ENCODE data around the gene CDK5RAP2. TPM values are rescaled to one million over a fixed set of nuclear protein-coding genes. Genes with fewer than 3 reads are reported as not detected.
A peak's percentile ranks its signal among the peaks of the same experiment; 100 is the strongest.
"Not testable (repeated sequence)": the region's sequence is repeated elsewhere in the genome, so short reads cannot be mapped to it uniquely, and the experiment has no call there.

Gene CDK5RAP2
- total RNA-seq, 4 donors from 2014 or later, result 57.4 to 86.3 (median 70.3) TPM

DNA sequence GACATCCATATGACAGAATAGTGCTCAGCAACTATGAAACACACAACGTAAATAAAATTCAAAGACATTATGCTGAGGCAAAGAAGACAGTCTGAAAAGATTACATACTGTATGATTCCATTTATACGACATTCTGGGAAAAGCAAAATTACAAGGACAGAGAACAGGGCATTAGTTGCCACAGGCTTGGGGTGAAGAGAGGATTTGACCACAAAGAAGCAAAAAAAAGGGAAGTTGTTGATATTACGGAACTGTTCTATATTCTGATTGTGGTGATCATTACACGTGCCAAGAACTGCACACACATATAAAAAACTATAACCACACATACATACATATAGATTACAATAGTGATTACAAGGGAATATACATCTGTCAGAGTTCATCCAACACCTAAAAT lies 24.1 kb downstream of the CDK5RAP2 start:
- H3K4me3 ChIP-seq, result no peak overlapping the region
- no peak for ATAC-seq

DNA sequence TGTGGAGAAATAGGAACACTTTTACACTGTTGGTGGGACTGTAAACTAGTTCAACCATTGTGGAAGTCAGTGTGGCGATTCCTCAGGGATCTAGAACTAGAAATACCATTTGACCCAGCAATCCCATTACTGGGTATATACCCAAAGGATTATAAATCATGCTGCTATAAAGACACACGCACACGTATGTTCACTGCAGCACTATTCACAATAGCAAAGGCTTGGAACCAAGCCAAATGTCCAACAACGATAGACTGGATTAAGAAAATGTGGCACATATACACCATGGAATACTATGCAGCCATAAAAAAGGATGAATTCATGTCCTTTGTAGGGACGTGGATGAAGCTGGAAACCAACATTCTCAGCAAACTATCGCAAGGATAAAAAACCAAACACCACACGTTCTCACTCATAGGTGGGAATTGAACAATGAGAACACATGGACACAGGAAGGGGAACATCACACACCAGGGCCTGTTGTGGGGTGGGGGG lies 27.7 kb downstream of the CDK5RAP2 start:
- H3K4me3 ChIP-seq; DNase-seq; H3K27me3 ChIP-seq; intact Hi-C loops (cut with DNase I; ENCODE audit: low total_unique reads); ATAC-seq; H3K27ac ChIP-seq; H3K9me3 ChIP-seq; H3K4me1 ChIP-seq; in situ Hi-C loops (cut with MboI; ENCODE audit: low sequenced_read_pairs in 4 of 4): not testable (repeated sequence)
- H3K36me3 ChIP-seq, result peaks cover 0 to 26% of the 10 kb centered on the region in 2 donors

More for the DNA sequence above, 24.1 kb downstream of the CDK5RAP2 start:
- no peaks in the 10 kb centered on the region for H3K9me3 ChIP-seq
- intact Hi-C loops (cut with DNase I; ENCODE audit: low total_unique reads) (no loop called here), in situ Hi-C loops (cut with MboI; ENCODE audit: low sequenced_read_pairs in 4 of 4) (no loop called here)
- DNase-seq, result no peak
- H3K36me3 ChIP-seq, result no peaks in the 10 kb centered on the region
- no peak overlapping the region for H3K27ac ChIP-seq
- TF ChIP-seq, protein P1, sequence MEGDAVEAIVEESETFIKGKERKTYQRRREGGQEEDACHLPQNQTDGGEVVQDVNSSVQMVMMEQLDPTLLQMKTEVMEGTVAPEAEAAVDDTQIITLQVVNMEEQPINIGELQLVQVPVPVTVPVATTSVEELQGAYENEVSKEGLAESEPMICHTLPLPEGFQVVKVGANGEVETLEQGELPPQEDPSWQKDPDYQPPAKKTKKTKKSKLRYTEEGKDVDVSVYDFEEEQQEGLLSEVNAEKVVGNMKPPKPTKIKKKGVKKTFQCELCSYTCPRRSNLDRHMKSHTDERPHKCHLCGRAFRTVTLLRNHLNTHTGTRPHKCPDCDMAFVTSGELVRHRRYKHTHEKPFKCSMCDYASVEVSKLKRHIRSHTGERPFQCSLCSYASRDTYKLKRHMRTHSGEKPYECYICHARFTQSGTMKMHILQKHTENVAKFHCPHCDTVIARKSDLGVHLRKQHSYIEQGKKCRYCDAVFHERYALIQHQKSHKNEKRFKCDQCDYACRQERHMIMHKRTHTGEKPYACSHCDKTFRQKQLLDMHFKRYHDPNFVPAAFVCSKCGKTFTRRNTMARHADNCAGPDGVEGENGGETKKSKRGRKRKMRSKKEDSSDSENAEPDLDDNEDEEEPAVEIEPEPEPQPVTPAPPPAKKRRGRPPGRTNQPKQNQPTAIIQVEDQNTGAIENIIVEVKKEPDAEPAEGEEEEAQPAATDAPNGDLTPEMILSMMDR (IDR thresholded peaks at IDR 0.05 in 4 of 5, conservative IDR thresholded peaks at IDR 0.05 in 1 of 5), result no peak
- no peak for TF ChIP-seq POLR2A (IDR thresholded peaks at IDR 0.05)
- no peaks in the 10 kb centered on the region for H3K27me3 ChIP-seq
- H3K4me1 ChIP-seq, result peaks cover 6 to 10% of the 10 kb centered on the region in 2 donors

DNA sequence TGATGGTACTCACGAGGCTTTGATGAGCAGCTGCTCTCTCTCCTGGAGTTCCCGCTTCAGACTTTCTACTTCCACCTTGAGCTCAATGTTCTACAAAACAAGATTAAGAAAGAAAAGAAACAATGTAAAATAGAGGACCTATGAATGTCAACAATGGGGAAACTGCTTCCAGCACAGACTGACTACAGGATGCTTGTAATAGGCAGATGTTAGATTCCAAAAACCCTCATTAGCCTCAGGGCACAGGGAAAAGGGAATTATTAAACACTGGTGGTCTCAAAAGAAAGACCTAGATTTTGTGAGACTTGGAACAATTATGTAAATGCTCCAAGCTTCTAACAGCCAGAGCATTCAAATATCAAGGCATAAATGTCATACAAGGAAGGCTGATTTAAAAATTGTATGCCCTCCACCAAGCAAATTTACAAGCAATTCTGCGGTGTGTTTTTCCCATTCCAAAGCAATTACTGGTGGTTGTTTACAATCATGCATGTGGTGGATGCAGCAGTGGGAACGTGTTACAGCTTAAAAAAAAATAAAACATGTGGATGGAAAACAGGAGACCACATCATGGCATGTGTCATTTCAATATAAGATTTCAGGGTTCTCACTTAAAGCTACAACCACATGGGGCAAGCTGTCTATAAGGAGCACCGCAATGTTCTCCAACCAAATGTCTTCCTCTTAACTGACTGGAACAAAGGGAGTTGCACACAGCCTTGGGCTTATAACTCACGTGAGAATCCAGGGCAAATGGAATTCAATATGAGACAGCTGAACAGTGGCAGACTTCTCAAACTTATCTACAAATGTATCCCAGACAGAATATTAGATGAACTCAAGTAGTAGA lies 34.0 kb downstream of the CDK5RAP2 start:
- in situ Hi-C loops (cut with MboI; ENCODE audit: low sequenced_read_pairs in 4 of 4), result no loop called here
- TF ChIP-seq, protein P1 (IDR thresholded peaks at IDR 0.05 in 4 of 5, conservative IDR thresholded peaks at IDR 0.05 in 1 of 5), result no peak
- no peak for TF ChIP-seq POLR2A (IDR thresholded peaks at IDR 0.05)
- peak overlapping the region in 2 of 4 donors; percentile 65 to 74 for H3K27ac ChIP-seq
- no peaks in the 10 kb centered on the region for H3K9me3 ChIP-seq
- intact Hi-C loops (cut with DNase I; ENCODE audit: low total_unique reads), result no loop called here
- peaks cover 8 to 10% of the 10 kb centered on the region in 2 donors for H3K4me1 ChIP-seq
- H3K27me3 ChIP-seq, result no peaks in the 10 kb centered on the region
- no peak for DNase-seq
- no peak overlapping the region for H3K4me3 ChIP-seq
- peak in 1 of 2 donors; percentile 26 for ATAC-seq
- peaks cover 0 to 66% of the 10 kb centered on the region in 2 donors for H3K36me3 ChIP-seq

DNA sequence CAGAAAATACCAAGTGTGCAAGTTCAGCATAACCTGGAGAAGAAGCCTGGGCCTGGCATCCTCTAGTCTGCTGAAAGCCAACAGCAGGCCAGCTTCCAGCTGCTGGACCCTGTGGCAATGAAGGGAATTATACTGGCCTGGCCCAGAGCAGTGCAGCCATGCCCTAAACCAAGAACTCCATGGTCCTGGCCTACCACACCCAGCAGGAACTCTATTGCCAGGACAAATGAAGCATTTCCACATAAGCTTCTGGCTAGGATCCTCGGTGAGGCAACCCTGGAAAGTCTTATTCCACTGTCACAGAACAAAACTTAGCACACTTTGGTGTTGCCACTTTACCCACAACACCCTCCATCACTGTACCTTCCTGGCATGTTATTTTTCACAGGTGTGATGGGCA lies 35.5 kb downstream of the CDK5RAP2 start:
- H3K4me1 ChIP-seq, result peaks cover 8 to 10% of the 10 kb centered on the region in 2 donors
- peaks cover 0 to 55% of the 10 kb centered on the region in 2 donors for H3K36me3 ChIP-seq
- no peak for TF ChIP-seq POLR2A (IDR thresholded peaks at IDR 0.05)
- in situ Hi-C loops (cut with MboI; ENCODE audit: low sequenced_read_pairs in 4 of 4) (no loop called here), intact Hi-C loops (cut with DNase I; ENCODE audit: low total_unique reads) (no loop called here)
- ATAC-seq, result peak; percentile 91 to 95
- peak overlapping the region in 3 of 4 donors; percentile 63 to 74 (median 65) for H3K27ac ChIP-seq
- H3K9me3 ChIP-seq, result no peaks in the 10 kb centered on the region
- no peaks in the 10 kb centered on the region for H3K27me3 ChIP-seq
- DNase-seq, result peak; percentile 52 to 83
- no peak overlapping the region for H3K4me3 ChIP-seq

DNA sequence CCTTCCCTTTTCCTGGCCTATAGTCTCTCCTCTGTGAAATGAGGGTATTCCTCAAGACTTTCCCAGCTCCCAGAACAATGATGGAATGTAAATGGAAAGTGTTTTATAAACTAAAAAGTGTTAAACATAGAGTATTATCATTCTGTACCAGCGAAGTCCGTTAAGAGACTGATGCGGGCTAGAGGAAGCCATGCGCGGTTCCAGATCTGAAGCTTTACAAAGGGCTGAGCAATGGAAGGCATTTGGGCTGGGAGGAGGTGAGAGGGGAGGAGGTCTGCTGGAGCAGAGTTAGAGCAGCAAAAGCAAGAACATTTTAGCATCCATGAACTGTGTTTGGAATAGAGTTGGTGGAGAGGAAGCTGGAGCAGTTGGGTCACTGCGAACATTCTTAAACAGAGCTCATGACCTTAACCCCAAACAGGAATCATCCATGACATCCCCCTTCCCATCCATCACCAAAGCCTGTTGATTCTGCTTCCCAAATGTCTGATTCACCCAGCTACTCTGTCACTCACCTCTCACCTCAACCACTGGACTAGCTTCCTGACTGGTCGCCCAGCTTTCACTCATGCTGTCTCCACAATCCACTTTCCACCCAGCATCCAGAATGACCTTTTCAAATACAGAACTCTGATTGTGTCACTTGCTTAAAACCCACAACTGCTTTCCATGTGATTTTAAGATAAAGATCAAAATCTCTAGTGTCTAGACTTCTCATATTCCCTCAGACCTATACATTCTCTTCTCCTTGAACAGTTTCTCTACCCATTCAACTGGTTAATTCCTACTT lies 37.1 kb downstream of the CDK5RAP2 start:
- H3K4me3 ChIP-seq, result no peak overlapping the region
- no peak overlapping the region for H3K27ac ChIP-seq
- in situ Hi-C loops (cut with MboI; ENCODE audit: low sequenced_read_pairs in 4 of 4), result no loop called here
- H3K36me3 ChIP-seq, result peaks cover 0 to 49% of the 10 kb centered on the region in 2 donors
- intact Hi-C loops (cut with DNase I; ENCODE audit: low total_unique reads), result no loop called here
- peaks cover 8 to 17% of the 10 kb centered on the region in 2 donors for H3K4me1 ChIP-seq
- DNase-seq (no peak), ATAC-seq (no peak)
- no peaks in the 10 kb centered on the region for H3K9me3 ChIP-seq
- no peaks in the 10 kb centered on the region for H3K27me3 ChIP-seq
- TF ChIP-seq, protein P1 (IDR thresholded peaks at IDR 0.05 in 4 of 5, conservative IDR thresholded peaks at IDR 0.05 in 1 of 5), result no peak
- TF ChIP-seq POLR2A (IDR thresholded peaks at IDR 0.05), result no peak
